Sigmoid colon (tissue), 4 donors: ENCODE results near the gene LETM1.

Experiments
- POLR2A ChIP-seq, 2 donors: fragments of 450-650 bp; IDR thresholded peaks; one replicate each; pipeline ENCODE4 v1.6.1; 2016; ENCODE audit warnings: antibody characterized with exemption in 2 of 2, mild to moderate bottlenecking in 2 of 2, moderate library complexity in 2 of 2
- POLR2AphosphoS5 ChIP-seq, 4 donors: sonication (generic); formaldehyde crosslinking; IDR thresholded peaks; one replicate each; pipeline ENCODE4 v1.6.1; 2017; ENCODE audit warnings: antibody characterized with exemption in 4 of 4
- TF ChIP-seq, protein P1 (sequence below), 4 experiments: fragments of 450-650 bp in 3 of 4; fragments of 200-600 bp in 1 of 4; IDR thresholded peaks; one replicate each; pipeline ENCODE4 v1.5.1; 2016 to 2019; ENCODE audit warnings: antibody characterized with exemption in 4 of 4, mild to moderate bottlenecking in 3 of 4, moderate library complexity in 2 of 4

DNA sequence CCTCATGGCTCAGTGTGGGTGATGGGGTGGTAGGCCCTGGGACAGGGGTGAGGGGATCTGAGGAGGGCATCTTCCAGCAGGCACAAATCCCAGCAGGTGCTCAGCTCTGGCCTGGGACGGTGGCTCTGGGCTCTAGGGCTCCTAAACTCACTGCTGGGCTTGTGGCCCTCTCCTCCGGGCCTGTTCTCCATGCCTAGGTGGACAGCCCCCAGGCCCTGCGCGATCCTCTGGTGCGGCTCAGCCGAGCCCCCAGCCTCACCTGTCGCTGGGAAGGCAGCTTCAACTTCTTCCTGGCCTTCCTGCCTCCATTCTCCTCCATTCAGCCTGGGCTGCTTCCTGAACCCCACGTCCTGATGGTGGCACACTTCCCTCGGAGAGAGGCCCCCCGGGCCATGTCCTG, 82.2 kb downstream of the LETM1 start:
- TF ChIP-seq, protein P1, sequence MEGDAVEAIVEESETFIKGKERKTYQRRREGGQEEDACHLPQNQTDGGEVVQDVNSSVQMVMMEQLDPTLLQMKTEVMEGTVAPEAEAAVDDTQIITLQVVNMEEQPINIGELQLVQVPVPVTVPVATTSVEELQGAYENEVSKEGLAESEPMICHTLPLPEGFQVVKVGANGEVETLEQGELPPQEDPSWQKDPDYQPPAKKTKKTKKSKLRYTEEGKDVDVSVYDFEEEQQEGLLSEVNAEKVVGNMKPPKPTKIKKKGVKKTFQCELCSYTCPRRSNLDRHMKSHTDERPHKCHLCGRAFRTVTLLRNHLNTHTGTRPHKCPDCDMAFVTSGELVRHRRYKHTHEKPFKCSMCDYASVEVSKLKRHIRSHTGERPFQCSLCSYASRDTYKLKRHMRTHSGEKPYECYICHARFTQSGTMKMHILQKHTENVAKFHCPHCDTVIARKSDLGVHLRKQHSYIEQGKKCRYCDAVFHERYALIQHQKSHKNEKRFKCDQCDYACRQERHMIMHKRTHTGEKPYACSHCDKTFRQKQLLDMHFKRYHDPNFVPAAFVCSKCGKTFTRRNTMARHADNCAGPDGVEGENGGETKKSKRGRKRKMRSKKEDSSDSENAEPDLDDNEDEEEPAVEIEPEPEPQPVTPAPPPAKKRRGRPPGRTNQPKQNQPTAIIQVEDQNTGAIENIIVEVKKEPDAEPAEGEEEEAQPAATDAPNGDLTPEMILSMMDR (IDR thresholded peaks at IDR 0.05): no peak
- TF ChIP-seq POLR2A (IDR thresholded peaks at IDR 0.05): no peak
- TF ChIP-seq POLR2AphosphoS5 (IDR thresholded peaks at IDR 0.05): no peak
